Kidney (tissue), 14 donors: ENCODE measurements around the gene PIP5K1B. TPM values are rescaled to one million over a fixed set of nuclear protein-coding genes. Genes with fewer than 3 reads are reported as not detected.

Experiments used
- DNase-seq, 5 donors: peaks; one replicate each; pipeline ENCODE4 v3.0.0-alpha.2; 2013 to 2020
- FAIRE-seq: peaks from 2 replicates; lab custom pipeline; 2012; peaks lifted over from hg19 to GRCh38; lab: Jason Lieb, UNC
- H3K27ac ChIP-seq, 2 donors: one replicate each; pipeline ENCODE4 v1.7.0; 2013; ENCODE audit warnings: low read depth in 2 of 2, low read length in 2 of 2, inconsistent platforms in 1 of 2
- H3K27me3 ChIP-seq: one replicate; pipeline ENCODE4 v1.7.1; 2013; ENCODE audit warnings: low read length, inconsistent platforms; ENCODE audit not compliant: control insufficient read depth, insufficient read depth
- H3K36me3 ChIP-seq, 3 donors: one replicate each; pipeline versions ENCODE4 v1.7.0 to v1.7.1; 2013; ENCODE audit warnings: low read length in 3 of 3, control low read depth in 1 of 3, inconsistent platforms in 1 of 3; ENCODE audit not compliant: insufficient read depth in 3 of 3, control insufficient read depth in 2 of 3
- H3K4me1 ChIP-seq, 3 donors: one replicate each; pipeline versions ENCODE4 v1.7.0 to v1.7.1; 2013; ENCODE audit warnings: low read length in 3 of 3, inconsistent platforms in 1 of 3, low read depth in 1 of 3; ENCODE audit not compliant: control insufficient read depth in 2 of 3, insufficient read depth in 2 of 3
- H3K4me3 ChIP-seq, 3 donors: one replicate each; pipeline versions ENCODE4 v1.7.0 to v1.8.1; 2013; ENCODE audit warnings: low read length in 3 of 3, control low read depth in 1 of 3, inconsistent platforms in 1 of 3
- H3K9ac ChIP-seq, 3 donors: one replicate each; pipeline versions ENCODE4 v1.7.0 to v1.7.1; 2013; ENCODE audit warnings: low read length in 3 of 3, control low read depth in 1 of 3, inconsistent platforms in 1 of 3
- H3K9me3 ChIP-seq, 3 donors: one replicate each; pipeline versions ENCODE4 v1.7.0 to v1.7.1; 2013; ENCODE audit warnings: low read length in 3 of 3, control low read depth in 1 of 3, inconsistent platforms in 1 of 3; ENCODE audit not compliant: control insufficient read depth in 2 of 3, insufficient read depth in 1 of 3
- intact Hi-C: fragments of 100-400 bp; cut with DNase I; formaldehyde crosslinking; loops from one replicate; pipeline ENCODE4 v1.11.1; 2022
- polyA plus RNA-seq: library from polyadenylated mRNA; stranded (reverse); fragments of 350-450 nt; fragmentation: Illumina TruSeq; extraction: RNeasy Lipid Tissue Mini Kit (QIAGEN cat#74804); gene quantifications from one replicate; pipeline ENCODE4 v1.2.3, GENCODE V29; 2014; ENCODE audit warnings: low read depth, low replicate concordance; ENCODE audit not compliant: insufficient read depth
- total RNA-seq: library from RNA; stranded (reverse); fragmentation: NEBNext Ultra II Directional; extraction: Animal tissue kit (Norgen Biotek cat#: 25700); gene quantifications from one replicate; pipeline ENCODE4 v1.2.1, GENCODE V29; 2021
- TF ChIP-seq, protein P1 (sequence below): IDR thresholded peaks from 3 replicates; pipeline ENCODE4 v1.5.1; 2012; ENCODE audit warnings: mild to moderate bottlenecking, moderate library complexity, borderline replicate concordance; ENCODE audit not compliant: insufficient read depth; ENCODE audit errors: extremely low read depth
- donor health status: control.
- donor health status: control.
- donor health status: control.
- donor health status: control.
- donor health status: control.
- donor health status: DM: yes; HTN: yes; CAD: no.
- donor health status: Normal renal cell carcinoma (clear cell type).

PIP5K1B gene
- total and polyA plus RNA-seq, 2 donors from 2014 or later, result 9.4 to 10.1 TPM

- Histone ChIP-seq H3K4me3 (no peak overlapping the region), H3K9me3 (no peaks in the 10 kb centered on the region), H3K4me1 (peaks cover 0 to 6% (median 0%) of the 10 kb centered on the region in 3 donors), H3K36me3 (no peaks in the 10 kb centered on the region), H3K27ac (no peak overlapping the region), H3K27me3 (no peaks in the 10 kb centered on the region), H3K9ac (no peak overlapping the region)
- TF ChIP-seq, protein P1, sequence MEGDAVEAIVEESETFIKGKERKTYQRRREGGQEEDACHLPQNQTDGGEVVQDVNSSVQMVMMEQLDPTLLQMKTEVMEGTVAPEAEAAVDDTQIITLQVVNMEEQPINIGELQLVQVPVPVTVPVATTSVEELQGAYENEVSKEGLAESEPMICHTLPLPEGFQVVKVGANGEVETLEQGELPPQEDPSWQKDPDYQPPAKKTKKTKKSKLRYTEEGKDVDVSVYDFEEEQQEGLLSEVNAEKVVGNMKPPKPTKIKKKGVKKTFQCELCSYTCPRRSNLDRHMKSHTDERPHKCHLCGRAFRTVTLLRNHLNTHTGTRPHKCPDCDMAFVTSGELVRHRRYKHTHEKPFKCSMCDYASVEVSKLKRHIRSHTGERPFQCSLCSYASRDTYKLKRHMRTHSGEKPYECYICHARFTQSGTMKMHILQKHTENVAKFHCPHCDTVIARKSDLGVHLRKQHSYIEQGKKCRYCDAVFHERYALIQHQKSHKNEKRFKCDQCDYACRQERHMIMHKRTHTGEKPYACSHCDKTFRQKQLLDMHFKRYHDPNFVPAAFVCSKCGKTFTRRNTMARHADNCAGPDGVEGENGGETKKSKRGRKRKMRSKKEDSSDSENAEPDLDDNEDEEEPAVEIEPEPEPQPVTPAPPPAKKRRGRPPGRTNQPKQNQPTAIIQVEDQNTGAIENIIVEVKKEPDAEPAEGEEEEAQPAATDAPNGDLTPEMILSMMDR, result no peak
- peak in 1 of 5 donors; percentile 43 for DNase-seq
- intact Hi-C loops, result no loop called here
- FAIRE-seq, result no peak
These were observed 89.9 kb downstream of the PIP5K1B start for GRCh38 chr9:68794898-68795297.

DNA sequence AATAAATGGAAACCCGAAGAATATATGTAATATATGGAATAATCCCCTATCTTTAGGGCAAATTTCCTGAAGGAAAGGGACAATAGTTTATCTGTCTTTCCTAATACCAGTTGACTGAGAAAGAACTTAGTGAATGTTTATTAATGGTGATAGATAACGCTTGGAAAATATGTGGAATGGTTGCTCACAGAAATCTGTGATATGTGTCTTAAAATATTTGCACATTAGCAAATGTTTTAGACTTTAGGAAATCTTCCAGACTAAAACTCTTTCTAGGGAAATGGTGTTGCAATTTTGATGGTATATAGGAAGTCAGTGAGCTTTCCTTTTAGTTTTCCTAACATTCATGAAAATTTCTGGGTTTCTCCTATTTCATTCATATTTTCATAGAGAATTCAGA is 90.4 kb downstream of the PIP5K1B start:
- no peak overlapping the region for H3K27ac ChIP-seq
- no peaks in the 10 kb centered on the region for H3K27me3 ChIP-seq
- no peaks in the 10 kb centered on the region for H3K9me3 ChIP-seq
- H3K36me3 ChIP-seq, result no peaks in the 10 kb centered on the region
- no peak for FAIRE-seq
- peaks cover 0 to 6% (median 0%) of the 10 kb centered on the region in 3 donors for H3K4me1 ChIP-seq
- TF ChIP-seq, protein P1, result no peak
- no peak overlapping the region for H3K9ac ChIP-seq
- DNase-seq, result no peak
- H3K4me3 ChIP-seq, result no peak overlapping the region
- intact Hi-C loops, result no loop called here

DNA sequence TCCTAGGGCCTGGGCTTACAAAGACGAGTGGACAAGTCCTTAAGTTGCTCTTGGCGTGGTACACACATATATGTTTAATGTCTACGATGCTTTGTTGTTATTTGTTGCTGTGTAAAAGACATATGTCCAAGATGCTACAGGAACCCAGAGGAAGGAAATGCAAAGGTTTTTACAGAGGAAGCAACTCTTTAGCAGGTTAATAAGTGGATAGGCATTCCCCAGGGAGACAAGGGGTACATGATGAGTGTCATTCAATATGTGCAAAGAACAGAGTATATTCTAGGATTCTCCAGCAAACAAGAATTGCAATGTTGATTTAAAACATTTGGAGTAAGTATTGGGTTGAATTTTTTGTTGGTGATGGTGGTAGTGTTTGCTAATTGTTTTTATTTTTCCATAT is 92.1 kb downstream of the PIP5K1B start:
- intact Hi-C loops, result no loop called here

More for the DNA sequence above, 92.1 kb downstream of the PIP5K1B start:
- Histone ChIP-seq H3K4me3 (no peak overlapping the region), H3K9ac (no peak overlapping the region), H3K36me3 (no peaks in the 10 kb centered on the region), H3K27me3 (no peaks in the 10 kb centered on the region), H3K4me1 (peaks cover 0 to 6% (median 0%) of the 10 kb centered on the region in 3 donors), H3K9me3 (no peaks in the 10 kb centered on the region), H3K27ac (no peak overlapping the region)
- TF ChIP-seq, protein P1, result no peak
- no peak for FAIRE-seq
- no peak for DNase-seq
